HCT116 (cell line): ENCODE data around the gene TAX1BP1. TPM values are rescaled to one million over a fixed set of nuclear protein-coding genes. Genes with fewer than 3 reads are reported as not detected.

ENCODE experiments used
- ATAC-seq: fragments of 200-7000 bp; cut with Tn5 transposase; 2 replicates; pipeline ENCODE4 v1.9.1; 2020; ENCODE audit warnings: mild to moderate bottlenecking, moderate library complexity
- BruUV-seq: library from RNA; stranded (reverse); fragments of 400-500 nt; replicated peaks from 2 replicates; lab custom pipeline; 2021; lab: Mats Ljungman, UMichigan
- CTCF ChIA-PET: fragments of 300-600 bp; sonication (Branson Sonifier 250); formaldehyde crosslinking; loops from one replicate; lab custom pipeline; 2021; ENCODE audit warnings: antibody characterized with exemption; lab: Charles Lee
- POLR2A ChIA-PET: fragments of 300-600, 350-600 bp; sonication (Branson Sonifier 250); formaldehyde crosslinking; loops from one replicate; lab custom pipeline; 2021; ENCODE audit warnings: antibody characterized with exemption; lab: Charles Lee
- RAD21 ChIA-PET, 2 experiments: fragments of 300-600 bp; sonication (Branson Sonifier 250); formaldehyde crosslinking; loops; one replicate each; lab custom pipeline; 2023; ENCODE audit warnings: low total read pairs in 2 of 2; ENCODE audit not compliant: uncharacterized antibody in 2 of 2, unreplicated experiment in 2 of 2, low non-redundant PET in 1 of 2; lab: Charles Lee
- DNase-seq: peaks from one replicate; pipeline ENCODE4 v3.0.0-alpha.2; 2010; ENCODE audit warnings: low read depth, low spot score
- H2AFZ ChIP-seq: fragments of 200-600 bp; shearing (Covaris generic), sonication (generic); 2 replicates; pipeline ENCODE4 v1.6.1; 2017; ENCODE audit warnings: low read depth, mixed run types, mixed read lengths, antibody characterized with exemption, low read length; ENCODE audit not compliant: poor library complexity, severe bottlenecking
- H3K27ac ChIP-seq: 2 replicates; pipeline ENCODE4 v1.5.1; 2012; ENCODE audit warnings: low read depth, low read length
- H3K27me3 ChIP-seq: fragments of 200-600 bp; sonication (generic); 2 replicates; pipeline ENCODE4 v1.6.1; 2016; ENCODE audit warnings: mixed run types, low read length, mixed read lengths; ENCODE audit not compliant: insufficient read depth
- H3K36me3 ChIP-seq, 2 experiments: fragments of 200-500 bp in 1 of 2; fragments of 200-600 bp in 1 of 2; sonication (Bioruptor generic) in 1 of 2; sonication (generic) in 1 of 2; 2 replicates each; pipeline versions ENCODE4 v1.5.1 to v1.6.1; 2014 to 2016; ENCODE audit warnings: low read length in 2 of 2, inconsistent platforms in 1 of 2, mixed read lengths in 1 of 2, mixed run types in 1 of 2; ENCODE audit not compliant: insufficient read depth in 2 of 2, control insufficient read depth in 1 of 2
- H3K4me1 ChIP-seq, 2 experiments: fragments of 200-600 bp in 1 of 2; sonication (generic) in 1 of 2; 2 replicates each; pipeline versions ENCODE4 v1.5.1 to v1.6.1; 2012 to 2017; ENCODE audit warnings: low read length in 2 of 2, inconsistent platforms in 1 of 2, mild to moderate bottlenecking in 1 of 2, mixed read lengths in 1 of 2, mixed run types in 1 of 2, moderate library complexity in 1 of 2; ENCODE audit not compliant: insufficient read depth in 2 of 2, control insufficient read depth in 1 of 2
- H3K4me2 ChIP-seq: fragments of 200-600 bp; sonication (generic); 2 replicates; pipeline ENCODE4 v1.6.1; 2017; ENCODE audit warnings: mixed run types, low read length, mixed read lengths
- H3K4me3 ChIP-seq, 2 experiments: fragments of 200-600 bp in 1 of 2; sonication (generic) in 1 of 2; replicated peaks in 1 of 2; 2 replicates each; pipeline ENCODE4 v1.5.1; 2011 to 2016; ENCODE audit warnings: low read length in 2 of 2, control low read depth in 1 of 2, low read depth in 1 of 2, mild to moderate bottlenecking in 1 of 2, mixed read lengths in 1 of 2, mixed run types in 1 of 2
- H3K79me2 ChIP-seq: fragments of 200-600 bp; sonication (generic); 2 replicates; pipeline ENCODE4 v1.6.1; 2017; ENCODE audit warnings: mild to moderate bottlenecking, mixed run types, low read length, moderate library complexity, mixed read lengths; ENCODE audit not compliant: insufficient read depth
- H3K9ac ChIP-seq: fragments of 200-600 bp; sonication (generic); 2 replicates; pipeline ENCODE4 v1.6.1; 2016; ENCODE audit warnings: low read length, mixed read lengths
- H3K9me2 ChIP-seq: fragments of 200-600 bp; sonication (generic), shearing (Covaris generic); 2 replicates; pipeline ENCODE4 v1.6.1; 2017; ENCODE audit warnings: mixed run types, mild to moderate bottlenecking, moderate library complexity; ENCODE audit not compliant: insufficient read depth
- H3K9me3 ChIP-seq, 2 experiments: fragments of 200-500 bp in 1 of 2; fragments of 200-600 bp in 1 of 2; sonication (Bioruptor generic) in 1 of 2; sonication (generic) in 1 of 2; 2 replicates each; pipeline ENCODE4 v1.6.1; 2014 to 2017; ENCODE audit warnings: low read length in 2 of 2, mixed read lengths in 2 of 2, inconsistent platforms in 1 of 2, low read depth in 1 of 2, mild to moderate bottlenecking in 1 of 2, mixed run types in 1 of 2, moderate library complexity in 1 of 2; ENCODE audit not compliant: control insufficient read depth in 1 of 2, insufficient read depth in 1 of 2
- H4K20me1 ChIP-seq: fragments of 200-600 bp; sonication (generic), shearing (Covaris generic); 2 replicates; pipeline ENCODE4 v1.6.1; 2017; ENCODE audit warnings: mixed run types, mild to moderate bottlenecking, moderate library complexity; ENCODE audit not compliant: insufficient read depth
- CTCF ChIP-seq, 3 experiments: fragments of 200-600 bp in 1 of 3; sonication (generic) in 1 of 3; IDR thresholded peaks in 2 of 3; conservative IDR thresholded peaks in 1 of 3; 2 replicates each; pipeline ENCODE4 v1.5.1; 2012 to 2017; ENCODE audit warnings: low read depth in 2 of 3, low read length in 2 of 3, antibody characterized with exemption in 1 of 3, borderline replicate concordance in 1 of 3, control low read depth in 1 of 3, mild to moderate bottlenecking in 1 of 3, mixed read lengths in 1 of 3, mixed run types in 1 of 3, moderate library complexity in 1 of 3; ENCODE audit not compliant: insufficient read depth in 1 of 3
- ELF1 ChIP-seq: IDR thresholded peaks from 2 replicates; pipeline ENCODE4 v1.6.1; 2012; ENCODE audit warnings: low read depth, borderline replicate concordance
- RAD21 ChIP-seq: IDR thresholded peaks from 2 replicates; pipeline ENCODE4 v1.6.1; 2012; ENCODE audit warnings: low read depth, mild to moderate bottlenecking
- SIN3A ChIP-seq: IDR thresholded peaks from 2 replicates; pipeline ENCODE4 v1.6.1; 2012; ENCODE audit warnings: low read depth
- ZFX ChIP-seq: fragments of 450-650 bp; IDR thresholded peaks from 2 replicates; pipeline ENCODE4 v1.6.1; 2017
- intact Hi-C: fragments of 100-400 bp; cut with micrococcal nuclease; formaldehyde crosslinking; loops from 2 replicates; pipeline ENCODE4 v1.10.0; 2022
- total RNA-seq: library from RNA; stranded (reverse); gene quantifications from one replicate; pipeline ENCODE4 v1.2.1, GENCODE V29; 2021; ENCODE audit not compliant: unreplicated experiment

The TAX1BP1 gene
- total RNA-seq, 1 experiment from 2014 or later, result 68.1 TPM

GRCh38 chr7:27700501-27700900, 39.5 kb upstream of the TAX1BP1 start (continued):
- TF ChIP-seq CTCF (IDR thresholded peaks at IDR 0.05 in 2 of 3, conservative IDR thresholded peaks at IDR 0.05 in 1 of 3; ENCODE audit: borderline replicate concordance in 1 of 3, insufficient read depth in 1 of 3, low read depth in 2 of 3, low read length in 2 of 3), result no peak

GRCh38 chr7:27703181-27703580, 36.8 kb upstream of the TAX1BP1 start:
- peaks cover under 1 to 6% of the 10 kb centered on the region in 2 experiments; a peak in 2 of 4 replicates for H3K4me1 ChIP-seq
- DNase-seq, result no peak
- no peaks in the 10 kb centered on the region for H3K9me2 ChIP-seq
- ATAC-seq, result no peak
- H3K9me3 ChIP-seq, result no peaks in the 10 kb centered on the region
- ChIA-PET RAD21 (no interaction called here), POLR2A (no interaction called here), CTCF (interaction anchor here (1.1 kb wide), 1 partner anchor 42 kb away, joined by 4 read pairs; no protein-coding TSS in a partner anchor)
- intact Hi-C loops, result no loop called here
- H2AFZ ChIP-seq, result no peak overlapping the region
- H3K4me3 ChIP-seq, result no peak overlapping the region
- no peak overlapping the region for H3K9ac ChIP-seq
- no peaks in the 10 kb centered on the region for H3K79me2 ChIP-seq
- H4K20me1 ChIP-seq, result no peaks in the 10 kb centered on the region
- H3K27me3 ChIP-seq, result no peaks in the 10 kb centered on the region
- no peak overlapping the region for H3K4me2 ChIP-seq
- no peak overlapping the region for H3K27ac ChIP-seq
- TF ChIP-seq ELF1 (no peak), SIN3A (no peak), ZFX (no peak), RAD21 (no peak)
- no TSS peak for BruUV-seq
- no peaks in the 10 kb centered on the region for H3K36me3 ChIP-seq
